IgD-negative memory B cell (primary cell): ENCODE data around the gene UPK1B. TPM values are rescaled to one million over a fixed set of nuclear protein-coding genes. Genes with fewer than 3 reads are reported as not detected.
"Not testable (repeated sequence)": the region's sequence is repeated elsewhere in the genome, so short reads cannot be mapped to it uniquely, and the experiment has no call there.

Source experiments
- H3K27ac Mint-ChIP-seq, 3 donors: one replicate each; pipeline ENCODE4 v1.8.0; 2020 to 2022; ENCODE audit warnings: mild to moderate bottlenecking in 3 of 3, mixed read lengths in 3 of 3, moderate library complexity in 1 of 3
- H3K27me3 Mint-ChIP-seq: one replicate; pipeline ENCODE4 v1.8.0; 2021; ENCODE audit warnings: mixed read lengths
- H3K36me3 Mint-ChIP-seq: one replicate; pipeline ENCODE4 v1.8.0; 2020; ENCODE audit warnings: mild to moderate bottlenecking, mixed read lengths
- H3K4me1 Mint-ChIP-seq, 3 donors: one replicate each; pipeline ENCODE4 v1.8.0; 2020 to 2022; ENCODE audit warnings: mixed read lengths in 3 of 3, mild to moderate bottlenecking in 1 of 3
- H3K4me3 Mint-ChIP-seq, 4 donors: one replicate each; pipeline ENCODE4 v1.8.0; 2020 to 2022; ENCODE audit warnings: mild to moderate bottlenecking in 4 of 4, mixed read lengths in 4 of 4, moderate library complexity in 3 of 4
- H3K9me3 Mint-ChIP-seq, 3 donors: one replicate each; pipeline ENCODE4 v1.8.0; 2020 to 2021; ENCODE audit warnings: mixed read lengths in 3 of 3, mild to moderate bottlenecking in 1 of 3
- polyA plus RNA-seq: library from polyadenylated mRNA; unstranded; fragments of 300-500 nt; fragmentation: Illumina TruSeq; gene quantifications from one replicate; pipeline ENCODE4 v1.2.3, GENCODE V29; 2021

UPK1B gene
- polyA plus RNA-seq, 1 donor from 2014 or later, result not detected

GRCh38 chr3:119242387-119243057, 69.1 kb downstream of the UPK1B start:
- H3K9me3 Mint-ChIP-seq, H3K27me3 Mint-ChIP-seq, H3K4me3 Mint-ChIP-seq, H3K27ac Mint-ChIP-seq, H3K36me3 Mint-ChIP-seq: not testable (repeated sequence)
- H3K4me1 Mint-ChIP-seq, result peaks cover 12 to 15% (median 13%) of the 10 kb centered on the region in 3 donors

- H3K27me3 Mint-ChIP-seq, H3K27ac Mint-ChIP-seq, H3K9me3 Mint-ChIP-seq, H3K36me3 Mint-ChIP-seq: not testable (repeated sequence)
- Mint-ChIP-seq H3K4me3 (peak overlapping the region in 1 of 4 donors; percentile 6), H3K4me1 (peaks cover 12 to 14% (median 12%) of the 10 kb centered on the region in 3 donors)
These were observed 69.7 kb downstream of the UPK1B start for GRCh38 chr3:119243058-119243529.

- Mint-ChIP-seq H3K36me3 (peaks cover 3% of the 10 kb centered on the region), H3K9me3 (peaks cover 2 to 8% (median 6%) of the 10 kb centered on the region in 3 donors), H3K27ac (no peak overlapping the region), H3K27me3 (no peaks in the 10 kb centered on the region), H3K4me3 (peak overlapping the region in 1 of 4 donors; percentile 28), H3K4me1 (peaks cover 8 to 13% (median 12%) of the 10 kb centered on the region in 3 donors)
These were observed 70.3 kb downstream of the UPK1B start for GRCh38 chr3:119243712-119244111.

- H3K4me3 Mint-ChIP-seq, result no peak overlapping the region
- H3K27me3 Mint-ChIP-seq, result no peaks in the 10 kb centered on the region
- H3K9me3 Mint-ChIP-seq, result peaks cover 7 to 20% (median 18%) of the 10 kb centered on the region in 3 donors
- H3K4me1 Mint-ChIP-seq, result peaks cover 2 to 5% (median 3%) of the 10 kb centered on the region in 3 donors
- H3K27ac Mint-ChIP-seq, result no peak overlapping the region
- H3K36me3 Mint-ChIP-seq, result peaks cover 3% of the 10 kb centered on the region
These were observed 72.4 kb downstream of the UPK1B start for GRCh38 chr3:119245778-119246177.

Other genes starting within 250 kb of the UPK1B start
- not detected for gene IGSF11, start 138.8 kb upstream of the UPK1B start, polyA plus RNA-seq
- gene TEX55, start 27.4 kb upstream of the UPK1B start, polyA plus RNA-seq, result not detected
- gene B4GALT4, start 67.3 kb downstream of the UPK1B start, polyA plus RNA-seq, result 8.7 TPM
- gene ARHGAP31, start 120.8 kb downstream of the UPK1B start, polyA plus RNA-seq, result 9.0 TPM